ENCODE measurements around the gene MRPL36.

The MRPL36 gene

GRCh38 chr5:1838013-1838412 lies 38.4 kb upstream of the MRPL36 start:
- Histone ChIP-seq H3K9ac (ENCODE audit: low read depth, low read length) (no peak overlapping the region), H3K4me3 (ENCODE audit: low read length) (no peak overlapping the region), H3K36me3 (ENCODE audit: insufficient read depth, low read length) (no peaks in the 10 kb centered on the region), H3K4me2 (ENCODE audit: low read length) (no peak overlapping the region), H3K9me3 (replicated peaks; ENCODE audit: low read length) (no peaks in the 10 kb centered on the region), H3K4me1 (ENCODE audit: control insufficient read depth, insufficient read depth, low read length) (no peaks in the 10 kb centered on the region), H3K27me3 (ENCODE audit: control insufficient read depth, insufficient read depth, low read length) (peaks cover 34% of the 10 kb centered on the region)

GRCh38 chr5:1836891-1837880 lies 37.5 kb upstream of the MRPL36 start:
- H3K36me3 ChIP-seq (ENCODE audit: insufficient read depth, low read length): no peaks in the 10 kb centered on the region
- H3K4me2 ChIP-seq (ENCODE audit: low read length): no peak overlapping the region
- H3K27me3 ChIP-seq (ENCODE audit: control insufficient read depth, insufficient read depth, low read length): peaks cover 34% of the 10 kb centered on the region
- no peak overlapping the region for H3K4me3 ChIP-seq (ENCODE audit: low read length)
- H3K4me1 ChIP-seq (ENCODE audit: control insufficient read depth, insufficient read depth, low read length): no peaks in the 10 kb centered on the region
- no peak overlapping the region for H3K9ac ChIP-seq (ENCODE audit: low read depth, low read length)
- no peaks in the 10 kb centered on the region for H3K9me3 ChIP-seq (replicated peaks; ENCODE audit: low read length)

- no peaks in the 10 kb centered on the region for H3K9me3 ChIP-seq (replicated peaks; ENCODE audit: low read length)
- H3K36me3 ChIP-seq (ENCODE audit: insufficient read depth, low read length): no peaks in the 10 kb centered on the region
- no peak overlapping the region for H3K9ac ChIP-seq (ENCODE audit: low read depth, low read length)
- H3K4me2 ChIP-seq (ENCODE audit: low read length): no peak overlapping the region
- no peaks in the 10 kb centered on the region for H3K4me1 ChIP-seq (ENCODE audit: control insufficient read depth, insufficient read depth, low read length)
- H3K27me3 ChIP-seq (ENCODE audit: control insufficient read depth, insufficient read depth, low read length): peaks cover 30% of the 10 kb centered on the region
- H3K4me3 ChIP-seq (ENCODE audit: low read length): no peak overlapping the region
Measured at GRCh38 chr5:1836176-1836890, 36.7 kb upstream of the MRPL36 start.

- Histone ChIP-seq H3K4me2 (ENCODE audit: low read length) (no peak overlapping the region), H3K36me3 (ENCODE audit: insufficient read depth, low read length) (no peaks in the 10 kb centered on the region), H3K9me3 (replicated peaks; ENCODE audit: low read length) (no peaks in the 10 kb centered on the region), H3K4me1 (ENCODE audit: control insufficient read depth, insufficient read depth, low read length) (no peaks in the 10 kb centered on the region), H3K27me3 (ENCODE audit: control insufficient read depth, insufficient read depth, low read length) (peaks cover 27% of the 10 kb centered on the region), H3K4me3 (ENCODE audit: low read length) (no peak overlapping the region), H3K9ac (ENCODE audit: low read depth, low read length) (no peak overlapping the region)
Measured at GRCh38 chr5:1835431-1835830, 35.8 kb upstream of the MRPL36 start.

- no peaks in the 10 kb centered on the region for H3K36me3 ChIP-seq (ENCODE audit: insufficient read depth, low read length)
- no peak overlapping the region for H3K4me2 ChIP-seq (ENCODE audit: low read length)
- peaks cover 27% of the 10 kb centered on the region for H3K27me3 ChIP-seq (ENCODE audit: control insufficient read depth, insufficient read depth, low read length)
- no peaks in the 10 kb centered on the region for H3K4me1 ChIP-seq (ENCODE audit: control insufficient read depth, insufficient read depth, low read length)
- no peaks in the 10 kb centered on the region for H3K9me3 ChIP-seq (replicated peaks; ENCODE audit: low read length)
- H3K4me3 ChIP-seq (ENCODE audit: low read length): no peak overlapping the region
- no peak overlapping the region for H3K9ac ChIP-seq (ENCODE audit: low read depth, low read length)
Measured at GRCh38 chr5:1834721-1835429, 35.2 kb upstream of the MRPL36 start.

GRCh38 chr5:1834022-1834551 lies 34.5 kb upstream of the MRPL36 start:
- no peak overlapping the region for H3K9ac ChIP-seq (ENCODE audit: low read depth, low read length)
- H3K27me3 ChIP-seq (ENCODE audit: control insufficient read depth, insufficient read depth, low read length): peaks cover 21% of the 10 kb centered on the region

GRCh38 chr5:1833264-1834021 lies 33.8 kb upstream of the MRPL36 start:
- H3K4me3 ChIP-seq (ENCODE audit: low read length): no peak overlapping the region
- no peaks in the 10 kb centered on the region for H3K9me3 ChIP-seq (replicated peaks; ENCODE audit: low read length)
- H3K4me1 ChIP-seq (ENCODE audit: control insufficient read depth, insufficient read depth, low read length): no peaks in the 10 kb centered on the region
- peaks cover 15% of the 10 kb centered on the region for H3K27me3 ChIP-seq (ENCODE audit: control insufficient read depth, insufficient read depth, low read length)
- H3K36me3 ChIP-seq (ENCODE audit: insufficient read depth, low read length): no peaks in the 10 kb centered on the region
- no peak overlapping the region for H3K4me2 ChIP-seq (ENCODE audit: low read length)
- H3K9ac ChIP-seq (ENCODE audit: low read depth, low read length): no peak overlapping the region

More at GRCh38 chr5:1834022-1834551, 34.5 kb upstream of the MRPL36 start:
- no peaks in the 10 kb centered on the region for H3K4me1 ChIP-seq (ENCODE audit: control insufficient read depth, insufficient read depth, low read length)
- no peak overlapping the region for H3K4me3 ChIP-seq (ENCODE audit: low read length)
- H3K36me3 ChIP-seq (ENCODE audit: insufficient read depth, low read length): no peaks in the 10 kb centered on the region
- H3K9me3 ChIP-seq (replicated peaks; ENCODE audit: low read length): no peaks in the 10 kb centered on the region
- no peak overlapping the region for H3K4me2 ChIP-seq (ENCODE audit: low read length)

- Histone ChIP-seq H3K9me3 (replicated peaks; ENCODE audit: low read length) (no peaks in the 10 kb centered on the region), H3K36me3 (ENCODE audit: insufficient read depth, low read length) (no peaks in the 10 kb centered on the region), H3K4me1 (ENCODE audit: control insufficient read depth, insufficient read depth, low read length) (no peaks in the 10 kb centered on the region), H3K9ac (ENCODE audit: low read depth, low read length) (no peak overlapping the region), H3K27me3 (ENCODE audit: control insufficient read depth, insufficient read depth, low read length) (peaks cover 9% of the 10 kb centered on the region), H3K4me3 (ENCODE audit: low read length) (no peak overlapping the region), H3K4me2 (ENCODE audit: low read length) (no peak overlapping the region)
Measured at GRCh38 chr5:1832511-1833250, 33.0 kb upstream of the MRPL36 start.

- Histone ChIP-seq H3K27me3 (ENCODE audit: control insufficient read depth, insufficient read depth, low read length) (peaks cover 9% of the 10 kb centered on the region), H3K9ac (ENCODE audit: low read depth, low read length) (no peak overlapping the region)
Measured at GRCh38 chr5:1831677-1832313, 32.2 kb upstream of the MRPL36 start.

GRCh38 chr5:1831257-1831656 lies 31.6 kb upstream of the MRPL36 start:
- Histone ChIP-seq H3K9me3 (replicated peaks; ENCODE audit: low read length) (no peaks in the 10 kb centered on the region), H3K27me3 (ENCODE audit: control insufficient read depth, insufficient read depth, low read length) (peaks cover 9% of the 10 kb centered on the region), H3K9ac (ENCODE audit: low read depth, low read length) (no peak overlapping the region), H3K4me1 (ENCODE audit: control insufficient read depth, insufficient read depth, low read length) (no peaks in the 10 kb centered on the region), H3K4me2 (ENCODE audit: low read length) (no peak overlapping the region), H3K36me3 (ENCODE audit: insufficient read depth, low read length) (no peaks in the 10 kb centered on the region), H3K4me3 (ENCODE audit: low read length) (no peak overlapping the region)

More at GRCh38 chr5:1831677-1832313, 32.2 kb upstream of the MRPL36 start:
- H3K36me3 ChIP-seq (ENCODE audit: insufficient read depth, low read length): no peaks in the 10 kb centered on the region
- no peak overlapping the region for H3K4me3 ChIP-seq (ENCODE audit: low read length)
- H3K9me3 ChIP-seq (replicated peaks; ENCODE audit: low read length): no peaks in the 10 kb centered on the region
- no peak overlapping the region for H3K4me2 ChIP-seq (ENCODE audit: low read length)
- H3K4me1 ChIP-seq (ENCODE audit: control insufficient read depth, insufficient read depth, low read length): no peaks in the 10 kb centered on the region

Data from skeletal muscle satellite cell (primary cell).